ENCODE data around the gene TBK1.

Gene TBK1

GRCh38 chr12:64452559-64453329 is 824 bp downstream of the TBK1 start:
- DNase-seq = no peak

- DNase-seq = no peak
Measured at GRCh38 chr12:64455506-64455905, 3.6 kb downstream of the TBK1 start.

- DNase-seq = no peak
Measured at GRCh38 chr12:64456119-64456518, 4.2 kb downstream of the TBK1 start.

GRCh38 chr12:64457032-64457431 is 5.1 kb downstream of the TBK1 start:
- DNase-seq = no peak

GRCh38 chr12:64457466-64457865 is 5.5 kb downstream of the TBK1 start:
- DNase-seq = no peak

GRCh38 chr12:64457923-64458322 is 6.0 kb downstream of the TBK1 start:
- no peak for DNase-seq

GRCh38 chr12:64459394-64459891 is 7.5 kb downstream of the TBK1 start:
- DNase-seq = no peak

- no peak for DNase-seq
Measured at GRCh38 chr12:64461634-64462414, 9.9 kb downstream of the TBK1 start.

- no peak for DNase-seq
Measured at GRCh38 chr12:64466178-64466577, 14.3 kb downstream of the TBK1 start.

GRCh38 chr12:64468966-64469365 is 17.0 kb downstream of the TBK1 start:
- no peak for DNase-seq

GRCh38 chr12:64469455-64470142 is 17.7 kb downstream of the TBK1 start:
- no peak for DNase-seq

- DNase-seq = no peak
Measured at GRCh38 chr12:64470495-64470894, 18.6 kb downstream of the TBK1 start.

GRCh38 chr12:64473176-64473575 is 21.3 kb downstream of the TBK1 start:
- no peak for DNase-seq

GRCh38 chr12:64475518-64475917 is 23.6 kb downstream of the TBK1 start:
- no peak for DNase-seq

GRCh38 chr12:64476844-64477243 is 24.9 kb downstream of the TBK1 start:
- DNase-seq = no peak

- no peak for DNase-seq
Measured at GRCh38 chr12:64478661-64479060, 26.7 kb downstream of the TBK1 start.

GRCh38 chr12:64480148-64480547 is 28.2 kb downstream of the TBK1 start:
- DNase-seq = no peak

- no peak for DNase-seq
Measured at GRCh38 chr12:64486657-64487056, 34.7 kb downstream of the TBK1 start.

- DNase-seq = no peak
Measured at GRCh38 chr12:64491718-64492117, 39.8 kb downstream of the TBK1 start.

- DNase-seq = no peak
Measured at GRCh38 chr12:64493513-64493912, 41.6 kb downstream of the TBK1 start.

GRCh38 chr12:64494998-64495729 is 43.2 kb downstream of the TBK1 start:
- no peak for DNase-seq

GRCh38 chr12:64496839-64497400 is 45.0 kb downstream of the TBK1 start:
- DNase-seq = no peak

GRCh38 chr12:64497484-64497883 is 45.6 kb downstream of the TBK1 start:
- DNase-seq = no peak

All from 8988T (cell line).